PC-3 (cell line): ENCODE results near the gene RBPJ.

Experiments used
- CTCF ChIP-seq: fragments of 300-600 bp; sonication (generic); conservative IDR thresholded peaks from 2 replicates; pipeline ENCODE4 v1.5.1; 2017; ENCODE audit warnings: antibody characterized with exemption, low read depth, mild to moderate bottlenecking, low read length
- EZH2 ChIP-seq: fragments of 300-600 bp; sonication (generic); IDR thresholded peaks from one replicate; pipeline ENCODE4 v1.6.1; 2017; ENCODE audit warnings: antibody characterized with exemption, mild to moderate bottlenecking, low read length; ENCODE audit not compliant: unreplicated experiment
- EZH2phosphoT487 ChIP-seq: fragments of 300-600 bp; sonication (generic); IDR thresholded peaks from 2 replicates; pipeline ENCODE4 v1.6.1; 2018; ENCODE audit warnings: mild to moderate bottlenecking, antibody characterized with exemption, low read length, borderline replicate concordance

GRCh38 chr4:26476545-26476944 is 155.7 kb downstream of the RBPJ start:
- TF ChIP-seq CTCF (no peak), EZH2 (no peak), EZH2phosphoT487 (no peak)
